ENCODE results near the gene BPIFB3.

Gene BPIFB3

DNA sequence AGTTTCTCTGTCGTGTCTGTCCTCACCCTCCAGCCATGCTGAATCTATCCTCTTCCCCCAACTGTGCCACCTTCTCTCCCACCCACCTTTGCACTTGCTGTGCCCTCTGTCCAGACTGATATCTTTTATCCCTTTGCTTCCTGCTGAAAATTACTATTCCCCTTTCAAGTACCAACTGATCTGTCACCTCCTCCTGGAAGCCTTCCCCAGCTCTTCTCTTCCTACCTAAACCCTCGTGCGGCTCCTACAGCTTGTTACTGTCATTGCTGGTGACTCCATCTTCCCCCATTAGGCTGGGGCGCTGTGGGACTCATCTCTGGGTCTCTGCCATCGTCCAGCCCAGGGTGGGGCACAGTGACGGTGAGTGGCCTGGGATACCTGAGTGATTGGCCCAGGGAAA, 21.1 kb upstream of the BPIFB3 start:
- no peak overlapping the region for H3K4me3 ChIP-seq (ENCODE audit: low read depth, low read length)
- TF ChIP-seq, protein P1, sequence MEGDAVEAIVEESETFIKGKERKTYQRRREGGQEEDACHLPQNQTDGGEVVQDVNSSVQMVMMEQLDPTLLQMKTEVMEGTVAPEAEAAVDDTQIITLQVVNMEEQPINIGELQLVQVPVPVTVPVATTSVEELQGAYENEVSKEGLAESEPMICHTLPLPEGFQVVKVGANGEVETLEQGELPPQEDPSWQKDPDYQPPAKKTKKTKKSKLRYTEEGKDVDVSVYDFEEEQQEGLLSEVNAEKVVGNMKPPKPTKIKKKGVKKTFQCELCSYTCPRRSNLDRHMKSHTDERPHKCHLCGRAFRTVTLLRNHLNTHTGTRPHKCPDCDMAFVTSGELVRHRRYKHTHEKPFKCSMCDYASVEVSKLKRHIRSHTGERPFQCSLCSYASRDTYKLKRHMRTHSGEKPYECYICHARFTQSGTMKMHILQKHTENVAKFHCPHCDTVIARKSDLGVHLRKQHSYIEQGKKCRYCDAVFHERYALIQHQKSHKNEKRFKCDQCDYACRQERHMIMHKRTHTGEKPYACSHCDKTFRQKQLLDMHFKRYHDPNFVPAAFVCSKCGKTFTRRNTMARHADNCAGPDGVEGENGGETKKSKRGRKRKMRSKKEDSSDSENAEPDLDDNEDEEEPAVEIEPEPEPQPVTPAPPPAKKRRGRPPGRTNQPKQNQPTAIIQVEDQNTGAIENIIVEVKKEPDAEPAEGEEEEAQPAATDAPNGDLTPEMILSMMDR (IDR thresholded peaks at IDR 0.05; ENCODE audit: borderline replicate concordance, insufficient read depth, low read depth, low read length) = no peak

DNA sequence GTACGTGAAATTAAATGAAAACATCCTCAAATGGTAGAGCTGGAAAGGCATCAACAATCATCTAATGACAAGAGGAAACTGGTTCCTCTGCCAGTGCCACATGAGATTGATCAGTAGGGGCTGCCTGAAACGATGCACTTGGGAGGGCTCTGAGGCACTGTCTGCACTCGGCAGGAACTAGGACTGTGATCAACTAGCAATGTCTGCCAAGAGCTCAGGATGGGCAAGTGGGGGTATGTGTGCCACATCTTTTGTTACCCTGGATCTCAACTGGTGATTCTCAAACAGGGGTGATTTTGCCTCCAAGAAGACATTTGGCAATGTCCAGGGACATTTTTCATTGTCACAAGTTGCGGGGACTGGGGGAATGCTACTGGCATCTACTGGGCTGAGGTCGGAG, 20.3 kb upstream of the BPIFB3 start:
- H3K4me3 ChIP-seq (ENCODE audit: low read depth, low read length) = no peak overlapping the region
- TF ChIP-seq, protein P1 (IDR thresholded peaks at IDR 0.05; ENCODE audit: borderline replicate concordance, insufficient read depth, low read depth, low read length) = no peak

GRCh38 chr20:33034115-33034514, 19.6 kb upstream of the BPIFB3 start:
- TF ChIP-seq, protein P1 (IDR thresholded peaks at IDR 0.05; ENCODE audit: borderline replicate concordance, insufficient read depth, low read depth, low read length) = no peak
- no peak overlapping the region for H3K4me3 ChIP-seq (ENCODE audit: low read depth, low read length)

GRCh38 chr20:33034901-33035492, 18.7 kb upstream of the BPIFB3 start:
- TF ChIP-seq, protein P1 (IDR thresholded peaks at IDR 0.05; ENCODE audit: borderline replicate concordance, insufficient read depth, low read depth, low read length) = no peak
- H3K4me3 ChIP-seq (ENCODE audit: low read depth, low read length) = no peak overlapping the region

- TF ChIP-seq, protein P1 (IDR thresholded peaks at IDR 0.05; ENCODE audit: borderline replicate concordance, insufficient read depth, low read depth, low read length) = no peak
- no peak overlapping the region for H3K4me3 ChIP-seq (ENCODE audit: low read depth, low read length)
These were observed 16.2 kb upstream of the BPIFB3 start for GRCh38 chr20:33037456-33037855.

DNA sequence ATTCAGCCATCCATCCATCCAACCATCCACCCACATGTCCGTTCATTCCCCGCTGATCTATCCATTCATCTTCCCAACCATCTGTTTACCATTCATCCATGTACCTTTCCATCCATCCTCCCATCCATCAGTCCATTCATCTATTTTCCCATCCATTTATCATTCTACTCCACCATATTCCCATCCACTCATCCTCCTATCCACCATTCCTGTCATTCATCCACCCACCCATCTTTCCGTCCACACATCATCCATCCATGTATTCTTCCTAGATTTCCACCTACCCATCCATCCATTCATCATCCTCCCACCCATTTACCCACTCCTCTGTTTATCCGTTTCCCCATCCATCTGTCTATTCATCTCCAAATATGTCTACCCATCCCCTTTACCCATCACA, 15.5 kb upstream of the BPIFB3 start:
- TF ChIP-seq, protein P1 (IDR thresholded peaks at IDR 0.05; ENCODE audit: borderline replicate concordance, insufficient read depth, low read depth, low read length) = no peak
- H3K4me3 ChIP-seq (ENCODE audit: low read depth, low read length) = no peak overlapping the region

- no peak overlapping the region for H3K4me3 ChIP-seq (ENCODE audit: low read depth, low read length)
- TF ChIP-seq, protein P1 (IDR thresholded peaks at IDR 0.05; ENCODE audit: borderline replicate concordance, insufficient read depth, low read depth, low read length) = no peak
These were observed 11.3 kb upstream of the BPIFB3 start for GRCh38 chr20:33042430-33042829.
